Measurements from ENCODE around the gene POTEF.
"Not testable (repeated sequence)": the region's sequence is repeated elsewhere in the genome, so short reads cannot be mapped to it uniquely, and the experiment has no call there.

DNA sequence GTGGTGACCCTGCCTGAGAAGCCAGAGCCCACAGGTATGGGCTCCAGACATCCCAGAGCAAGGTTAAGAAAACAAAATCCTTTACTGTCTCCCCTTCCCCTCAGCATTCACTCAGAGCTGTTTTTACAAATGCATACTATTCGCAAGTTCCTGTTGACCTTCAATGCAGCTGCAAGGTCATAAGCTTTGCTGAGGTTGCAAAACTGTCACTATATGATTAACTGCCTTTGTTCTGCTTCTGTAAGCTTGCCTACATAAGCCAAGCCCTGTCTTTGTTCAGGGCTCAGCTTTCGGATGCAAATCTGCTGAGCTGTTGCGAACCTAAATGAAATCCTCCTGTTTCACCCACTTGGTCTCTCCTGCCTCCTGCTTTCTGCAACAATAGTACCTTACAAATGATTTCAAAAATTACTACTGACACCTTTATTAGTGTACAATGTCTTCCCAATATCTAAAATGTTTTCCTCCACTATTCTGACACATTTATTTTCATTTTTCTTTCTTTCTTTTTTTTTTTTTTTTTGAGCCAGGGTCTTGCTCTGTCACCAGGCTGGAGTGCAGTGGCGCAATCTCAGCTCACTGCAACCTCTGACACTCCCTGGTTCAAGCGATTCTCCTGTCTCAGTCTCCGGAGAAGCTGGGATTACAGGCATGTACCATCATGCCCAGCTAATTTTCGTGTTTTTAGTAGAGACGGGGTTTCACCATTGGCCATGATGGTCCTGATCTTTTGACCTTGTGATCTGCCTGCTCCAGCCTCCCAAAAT is 26.2 kb downstream of the POTEF start:
- TF ChIP-seq CTCF (conservative IDR thresholded peaks at IDR 0.05; ENCODE audit: low read length); EZH2phosphoT487 (IDR thresholded peaks at IDR 0.05; ENCODE audit: borderline replicate concordance, low read depth, low read length): not testable (repeated sequence)
